SK-N-SH treated with all-trans-retinoic acid at 6 μM for 48 hours (cell line): ENCODE results near the gene RAPGEF1.
A peak's percentile ranks its signal among the peaks of the same experiment; 100 is the strongest.

Source experiments
- ATAC-seq: fragments of 200-7000 bp; cut with Tn5 transposase; 3 replicates; pipeline ENCODE4 v1.9.1; 2020; ENCODE audit warnings: mild to moderate bottlenecking, moderate library complexity
- ARNTL ChIP-seq: fragments of 450-650 bp; formaldehyde crosslinking; IDR thresholded peaks from 2 replicates; pipeline ENCODE4 v1.5.0; 2020; ENCODE audit warnings: low read depth, mild to moderate bottlenecking, moderate library complexity, borderline replicate concordance
- BACH2 ChIP-seq: fragments of 250-450 bp; sonication (Bioruptor Pico); IDR thresholded peaks from 2 replicates; pipeline ENCODE4 v1.9.0; 2021; ENCODE audit warnings: mild to moderate bottlenecking, borderline replicate concordance
- CSDC2 ChIP-seq: fragments of 250-450 bp; sonication (Bioruptor Pico); IDR thresholded peaks from 2 replicates; pipeline ENCODE4 v1.5.0; 2020; ENCODE audit warnings: mild to moderate bottlenecking, moderate library complexity
- CSRNP3 ChIP-seq: fragments of 250-450 bp; sonication (Bioruptor Pico); IDR thresholded peaks from 2 replicates; pipeline ENCODE4 v1.5.1; 2021; ENCODE audit warnings: mild to moderate bottlenecking, moderate library complexity
- ESRRG ChIP-seq: fragments of 250-450 bp; sonication (Bioruptor Pico); IDR thresholded peaks from 2 replicates; pipeline ENCODE4 v1.6.1; 2021; ENCODE audit warnings: mild to moderate bottlenecking
- GLIS3 ChIP-seq: fragments of 250-450 bp; sonication (Bioruptor Pico); IDR thresholded peaks from 2 replicates; pipeline ENCODE4 v1.5.0; 2020; ENCODE audit warnings: mild to moderate bottlenecking, moderate library complexity
- ISL1 ChIP-seq: fragments of 250-450 bp; sonication (Bioruptor Pico); IDR thresholded peaks from 2 replicates; pipeline ENCODE4 v2.1.2; 2022; ENCODE audit warnings: mild to moderate bottlenecking, moderate library complexity
- OSR1 ChIP-seq: fragments of 250-450 bp; sonication (Bioruptor Pico); IDR thresholded peaks from 2 replicates; pipeline ENCODE4 v1.8.0; 2022; ENCODE audit warnings: moderate library complexity, mild to moderate bottlenecking, inconsistent platforms
- PPARA ChIP-seq: fragments of 250-450 bp; sonication (Bioruptor Pico); IDR thresholded peaks from 2 replicates; pipeline ENCODE4 v1.5.0; 2020; ENCODE audit warnings: mild to moderate bottlenecking, borderline replicate concordance
- RARB ChIP-seq: fragments of 250-450 bp; sonication (Bioruptor Pico); IDR thresholded peaks from 2 replicates; pipeline ENCODE4 v1.8.0; 2021; ENCODE audit warnings: mild to moderate bottlenecking, moderate library complexity
- SNAI2 ChIP-seq: fragments of 250-450 bp; sonication (Bioruptor Pico); IDR thresholded peaks from 2 replicates; pipeline ENCODE4 v1.5.0; 2020; ENCODE audit warnings: mild to moderate bottlenecking, moderate library complexity
- TCF4 ChIP-seq: fragments of 250-450 bp; sonication (Bioruptor Pico); IDR thresholded peaks from 2 replicates; pipeline ENCODE4 v1.8.0; 2021; ENCODE audit warnings: mild to moderate bottlenecking, moderate library complexity, borderline replicate concordance
- TSHZ2 ChIP-seq: fragments of 250-450 bp; sonication (Bioruptor Pico); IDR thresholded peaks from 2 replicates; pipeline ENCODE4 v1.5.0; 2020; ENCODE audit warnings: mild to moderate bottlenecking, moderate library complexity
- ZC3H10 ChIP-seq: fragments of 250-450 bp; sonication (Bioruptor Pico); IDR thresholded peaks from 2 replicates; pipeline ENCODE4 v1.5.1; 2021; ENCODE audit warnings: mild to moderate bottlenecking, moderate library complexity
- ZFP3 ChIP-seq: fragments of 250-450 bp; sonication (Bioruptor Pico); IDR thresholded peaks from 2 replicates; pipeline ENCODE4 v1.5.0; 2020; ENCODE audit warnings: mild to moderate bottlenecking, moderate library complexity
- ZFP30 ChIP-seq: fragments of 450-650 bp; formaldehyde crosslinking; IDR thresholded peaks from 2 replicates; pipeline ENCODE4 v1.5.0; 2022; ENCODE audit warnings: mild to moderate bottlenecking, moderate library complexity
- ZNF565 ChIP-seq: fragments of 450-650 bp; formaldehyde crosslinking; conservative IDR thresholded peaks from 2 replicates; pipeline ENCODE4 v1.5.0; 2020; ENCODE audit warnings: low read depth, mild to moderate bottlenecking, moderate library complexity
- ZNF70 ChIP-seq: fragments of 450-650 bp; formaldehyde crosslinking; IDR thresholded peaks from 2 replicates; pipeline ENCODE4 v1.5.0; 2020; ENCODE audit warnings: mild to moderate bottlenecking, moderate library complexity
- TF ChIP-seq, protein P1 (sequence below): fragments of 250-450 bp; sonication (Bioruptor Pico); IDR thresholded peaks from 2 replicates; pipeline ENCODE4 v1.8.0; 2021; ENCODE audit warnings: low read depth, mild to moderate bottlenecking, moderate library complexity, borderline replicate concordance
- TF ChIP-seq, protein P2 (sequence below): fragments of 250-450 bp; sonication (Bioruptor Pico); IDR thresholded peaks from 2 replicates; pipeline ENCODE4 v1.5.1; 2020; ENCODE audit warnings: low read depth, mild to moderate bottlenecking, moderate library complexity
- TF ChIP-seq, protein P3 (sequence below): fragments of 250-450 bp; sonication (Bioruptor Pico); IDR thresholded peaks from 2 replicates; pipeline ENCODE4 v1.8.0; 2020; ENCODE audit warnings: mild to moderate bottlenecking, moderate library complexity, borderline replicate concordance

RAPGEF1 gene

DNA sequence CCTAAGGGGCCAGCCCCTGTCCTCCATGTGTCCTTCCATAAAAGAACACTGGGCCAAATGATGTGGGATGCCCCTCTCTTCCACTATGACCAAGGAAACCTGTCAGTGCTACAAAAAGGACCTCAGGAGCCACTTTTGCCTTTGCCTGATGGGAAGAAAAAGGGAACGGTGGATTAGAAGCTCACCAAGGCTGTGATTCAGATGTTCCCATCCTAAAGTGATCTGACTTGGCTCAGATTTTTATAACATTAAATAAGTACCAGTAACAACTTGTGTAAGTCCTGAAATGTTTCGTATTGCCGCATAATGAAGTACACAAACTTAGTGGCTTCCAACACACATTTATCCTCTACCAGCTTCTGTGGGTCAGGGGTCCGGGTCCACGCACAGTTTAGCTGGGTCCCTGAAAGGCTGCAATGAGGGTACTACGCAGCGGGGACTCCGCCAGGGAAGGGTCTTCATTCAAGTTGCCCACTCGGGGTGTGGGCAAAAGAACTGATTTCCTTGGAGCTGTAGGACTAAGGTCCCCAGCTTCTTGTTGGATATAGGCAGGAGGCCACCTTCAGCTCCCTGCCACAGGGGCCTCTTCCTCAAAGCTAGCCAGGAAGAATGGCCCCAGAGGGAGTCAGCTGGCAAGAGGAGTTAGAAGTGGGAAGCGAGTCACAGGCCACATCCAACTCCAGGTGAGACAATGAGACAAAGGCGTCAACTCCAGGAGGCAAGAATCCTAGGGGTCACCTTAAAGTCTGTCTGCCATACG lies 60.4 kb downstream of the RAPGEF1 start:
- no peak for ATAC-seq
- TF ChIP-seq CSDC2 (CRISPR knock-in tag), result no peak
- no peak for TF ChIP-seq ZC3H10 (CRISPR knock-in tag)
- TF ChIP-seq ZNF565 (CRISPR knock-in tag), result no peak
- TF ChIP-seq, protein P1, sequence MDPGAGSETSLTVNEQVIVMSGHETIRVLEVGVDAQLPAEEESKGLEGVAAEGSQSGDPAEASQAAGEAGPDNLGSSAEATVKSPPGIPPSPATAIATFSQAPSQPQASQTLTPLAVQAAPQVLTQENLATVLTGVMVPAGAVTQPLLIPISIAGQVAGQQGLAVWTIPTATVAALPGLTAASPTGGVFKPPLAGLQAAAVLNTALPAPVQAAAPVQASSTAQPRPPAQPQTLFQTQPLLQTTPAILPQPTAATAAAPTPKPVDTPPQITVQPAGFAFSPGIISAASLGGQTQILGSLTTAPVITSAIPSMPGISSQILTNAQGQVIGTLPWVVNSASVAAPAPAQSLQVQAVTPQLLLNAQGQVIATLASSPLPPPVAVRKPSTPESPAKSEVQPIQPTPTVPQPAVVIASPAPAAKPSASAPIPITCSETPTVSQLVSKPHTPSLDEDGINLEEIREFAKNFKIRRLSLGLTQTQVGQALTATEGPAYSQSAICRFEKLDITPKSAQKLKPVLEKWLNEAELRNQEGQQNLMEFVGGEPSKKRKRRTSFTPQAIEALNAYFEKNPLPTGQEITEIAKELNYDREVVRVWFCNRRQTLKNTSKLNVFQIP (CRISPR knock-in tag), result no peak
- TF ChIP-seq TCF4 (CRISPR knock-in tag), result no peak

DNA sequence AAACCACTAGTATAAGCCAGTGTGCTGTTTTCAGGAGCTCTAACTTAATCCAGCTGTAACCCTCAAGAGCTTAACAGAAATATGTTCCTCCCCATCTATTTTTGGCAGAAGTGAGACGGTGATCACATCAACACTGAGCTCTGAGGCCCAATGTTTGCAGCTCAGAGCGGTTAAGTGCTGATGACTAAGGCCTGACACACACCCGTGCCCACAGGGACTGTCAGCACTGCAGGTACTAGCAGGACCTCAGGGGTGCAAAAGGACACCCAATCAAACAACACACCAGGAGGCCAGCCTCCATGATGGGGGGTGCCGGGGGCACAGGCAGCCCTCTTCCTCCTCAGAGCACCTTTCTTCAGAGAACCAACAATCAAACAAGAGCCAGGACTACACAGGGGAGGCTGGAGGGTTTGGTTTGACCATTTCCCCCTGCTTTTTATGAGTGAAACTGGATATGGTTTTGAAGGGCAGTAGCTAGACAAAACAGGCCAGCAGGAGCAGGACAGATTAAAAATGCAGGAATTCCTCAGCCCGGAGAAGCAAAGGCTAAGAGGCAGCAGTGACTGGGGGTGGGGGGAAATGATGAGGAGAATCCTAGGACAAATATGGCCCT lies 61.3 kb downstream of the RAPGEF1 start:
- ATAC-seq, result peak; percentile 94
- TF ChIP-seq ZFP3 (CRISPR knock-in tag) (no peak), OSR1 (CRISPR knock-in tag) (no peak), PPARA (CRISPR knock-in tag) (no peak), TSHZ2 (no peak), ZNF565 (CRISPR knock-in tag) (no peak), ZNF70 (no peak), CSRNP3 (CRISPR knock-in tag) (no peak), BACH2 (CRISPR knock-in tag) (no peak), RARB (CRISPR knock-in tag) (no peak), ZFP30 (no peak), GLIS3 (CRISPR knock-in tag) (no peak), SNAI2 (CRISPR knock-in tag) (no peak), ISL1 (no peak), ESRRG (CRISPR knock-in tag) (no peak), ARNTL (CRISPR knock-in tag) (no peak), TCF4 (CRISPR knock-in tag) (no peak), ZC3H10 (CRISPR knock-in tag) (no peak)
- TF ChIP-seq, protein P1 (CRISPR knock-in tag), result no peak
- TF ChIP-seq, protein P2, sequence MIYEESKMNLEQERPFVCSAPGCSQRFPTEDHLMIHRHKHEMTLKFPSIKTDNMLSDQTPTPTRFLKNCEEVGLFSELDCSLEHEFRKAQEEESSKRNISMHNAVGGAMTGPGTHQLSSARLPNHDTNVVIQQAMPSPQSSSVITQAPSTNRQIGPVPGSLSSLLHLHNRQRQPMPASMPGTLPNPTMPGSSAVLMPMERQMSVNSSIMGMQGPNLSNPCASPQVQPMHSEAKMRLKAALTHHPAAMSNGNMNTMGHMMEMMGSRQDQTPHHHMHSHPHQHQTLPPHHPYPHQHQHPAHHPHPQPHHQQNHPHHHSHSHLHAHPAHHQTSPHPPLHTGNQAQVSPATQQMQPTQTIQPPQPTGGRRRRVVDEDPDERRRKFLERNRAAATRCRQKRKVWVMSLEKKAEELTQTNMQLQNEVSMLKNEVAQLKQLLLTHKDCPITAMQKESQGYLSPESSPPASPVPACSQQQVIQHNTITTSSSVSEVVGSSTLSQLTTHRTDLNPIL (CRISPR knock-in tag), result no peak
- TF ChIP-seq, protein P3, sequence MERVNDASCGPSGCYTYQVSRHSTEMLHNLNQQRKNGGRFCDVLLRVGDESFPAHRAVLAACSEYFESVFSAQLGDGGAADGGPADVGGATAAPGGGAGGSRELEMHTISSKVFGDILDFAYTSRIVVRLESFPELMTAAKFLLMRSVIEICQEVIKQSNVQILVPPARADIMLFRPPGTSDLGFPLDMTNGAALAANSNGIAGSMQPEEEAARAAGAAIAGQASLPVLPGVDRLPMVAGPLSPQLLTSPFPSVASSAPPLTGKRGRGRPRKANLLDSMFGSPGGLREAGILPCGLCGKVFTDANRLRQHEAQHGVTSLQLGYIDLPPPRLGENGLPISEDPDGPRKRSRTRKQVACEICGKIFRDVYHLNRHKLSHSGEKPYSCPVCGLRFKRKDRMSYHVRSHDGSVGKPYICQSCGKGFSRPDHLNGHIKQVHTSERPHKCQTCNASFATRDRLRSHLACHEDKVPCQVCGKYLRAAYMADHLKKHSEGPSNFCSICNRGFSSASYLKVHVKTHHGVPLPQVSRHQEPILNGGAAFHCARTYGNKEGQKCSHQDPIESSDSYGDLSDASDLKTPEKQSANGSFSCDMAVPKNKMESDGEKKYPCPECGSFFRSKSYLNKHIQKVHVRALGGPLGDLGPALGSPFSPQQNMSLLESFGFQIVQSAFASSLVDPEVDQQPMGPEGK (CRISPR knock-in tag), result no peak
